ENCODE results near the gene PPP1R16B.

The PPP1R16B gene

GRCh38 chr20:38877483-38877882 lies 72.0 kb downstream of the PPP1R16B start:
- DNase-seq (ENCODE audit: low spot score), result no peak

- DNase-seq (ENCODE audit: low spot score), result no peak
Observed at GRCh38 chr20:38878866-38879265, 73.4 kb downstream of the PPP1R16B start.

- DNase-seq (ENCODE audit: low spot score), result no peak
Observed at GRCh38 chr20:38880952-38881735, 75.6 kb downstream of the PPP1R16B start.

GRCh38 chr20:38881806-38882440 lies 76.4 kb downstream of the PPP1R16B start:
- DNase-seq (ENCODE audit: low spot score), result no peak

- no peak for DNase-seq (ENCODE audit: low spot score)
Observed at GRCh38 chr20:38882600-38882999, 77.1 kb downstream of the PPP1R16B start.

GRCh38 chr20:38883081-38883980 lies 77.8 kb downstream of the PPP1R16B start:
- DNase-seq (ENCODE audit: low spot score), result peak; percentile 61

GRCh38 chr20:38883981-38884733 lies 78.7 kb downstream of the PPP1R16B start:
- DNase-seq (ENCODE audit: low spot score), result no peak

GRCh38 chr20:38885357-38885756 lies 79.9 kb downstream of the PPP1R16B start:
- DNase-seq (ENCODE audit: low spot score), result no peak

GRCh38 chr20:38888059-38888831 lies 82.7 kb downstream of the PPP1R16B start:
- DNase-seq (ENCODE audit: low spot score), result no peak

GRCh38 chr20:38889050-38889449 lies 83.6 kb downstream of the PPP1R16B start:
- no peak for DNase-seq (ENCODE audit: low spot score)

- no peak for DNase-seq (ENCODE audit: low spot score)
Observed at GRCh38 chr20:38889792-38890496, 84.4 kb downstream of the PPP1R16B start.

GRCh38 chr20:38890497-38890818 lies 85.0 kb downstream of the PPP1R16B start:
- DNase-seq (ENCODE audit: low spot score), result no peak

- no peak for DNase-seq (ENCODE audit: low spot score)
Observed at GRCh38 chr20:38892091-38892981, 86.8 kb downstream of the PPP1R16B start.

- no peak for DNase-seq (ENCODE audit: low spot score)
Observed at GRCh38 chr20:38893056-38893564, 87.6 kb downstream of the PPP1R16B start.

- DNase-seq (ENCODE audit: low spot score), result peak; percentile 92
Observed at GRCh38 chr20:38893565-38894090, 88.1 kb downstream of the PPP1R16B start.

- DNase-seq (ENCODE audit: low spot score), result no peak
Observed at GRCh38 chr20:38894091-38894847, 88.8 kb downstream of the PPP1R16B start.

- DNase-seq (ENCODE audit: low spot score), result no peak
Observed at GRCh38 chr20:38895098-38895949, 89.8 kb downstream of the PPP1R16B start.
